Epithelial cell of esophagus (primary cell): ENCODE data around the gene DEF6.

Experiments
- DNase-seq: peaks from one replicate; pipeline ENCODE4 v3.0.0; 2010; ENCODE audit warnings: low read depth
- H3K4me3 ChIP-seq: 2 replicates; pipeline ENCODE4 v1.5.1; 2011; ENCODE audit warnings: mild to moderate bottlenecking, low read length, control low read depth
- TF ChIP-seq, protein P1 (sequence below): IDR thresholded peaks from 2 replicates; pipeline ENCODE4 v1.5.1; 2011; ENCODE audit warnings: low read depth, mild to moderate bottlenecking, low read length, control low read depth, inconsistent platforms; ENCODE audit not compliant: insufficient read depth; ENCODE audit errors: missing control alignments

The DEF6 gene

DNA sequence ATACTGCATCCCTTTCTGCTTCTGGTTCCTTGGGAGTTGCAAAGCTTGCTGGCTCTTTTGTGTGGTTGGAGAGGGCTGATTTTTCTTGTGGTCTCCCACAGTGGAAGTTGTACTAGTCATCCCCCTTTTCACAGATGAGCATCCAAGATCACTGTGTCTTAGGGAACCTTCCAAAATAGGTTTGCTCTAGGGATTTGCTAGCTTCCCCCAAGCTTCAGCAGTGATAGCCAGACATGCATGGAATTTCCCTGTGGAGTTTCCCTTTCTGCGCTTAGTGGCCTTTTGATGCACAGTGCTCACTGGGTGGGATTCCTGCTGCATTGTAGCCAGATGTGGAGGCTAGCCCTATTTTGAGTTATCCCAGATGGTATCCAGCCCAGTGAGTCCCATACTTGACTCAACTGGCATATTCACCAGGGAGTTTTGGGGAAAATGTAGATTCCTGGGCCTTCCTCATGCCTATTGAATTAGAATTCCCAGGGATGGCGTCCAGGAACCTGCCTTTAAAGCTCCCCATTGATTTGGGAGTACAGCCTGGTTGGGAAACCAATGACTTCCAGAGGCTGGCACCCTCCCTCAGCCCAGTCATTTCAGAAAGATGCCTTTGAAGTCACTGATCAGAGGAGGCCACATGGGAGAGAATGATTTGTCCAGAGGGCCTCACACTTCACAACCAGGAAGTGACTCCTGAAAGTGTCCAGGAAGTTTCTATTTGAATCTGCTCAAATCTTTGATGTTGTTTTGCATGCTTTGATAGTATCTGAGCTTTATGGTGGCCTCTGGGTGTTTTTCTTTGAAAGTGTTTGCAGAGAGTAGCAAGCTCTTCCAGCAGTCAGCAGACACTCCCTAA, 70.6 kb downstream of the DEF6 start:
- DNase-seq, result peak; percentile 64
- TF ChIP-seq, protein P1, sequence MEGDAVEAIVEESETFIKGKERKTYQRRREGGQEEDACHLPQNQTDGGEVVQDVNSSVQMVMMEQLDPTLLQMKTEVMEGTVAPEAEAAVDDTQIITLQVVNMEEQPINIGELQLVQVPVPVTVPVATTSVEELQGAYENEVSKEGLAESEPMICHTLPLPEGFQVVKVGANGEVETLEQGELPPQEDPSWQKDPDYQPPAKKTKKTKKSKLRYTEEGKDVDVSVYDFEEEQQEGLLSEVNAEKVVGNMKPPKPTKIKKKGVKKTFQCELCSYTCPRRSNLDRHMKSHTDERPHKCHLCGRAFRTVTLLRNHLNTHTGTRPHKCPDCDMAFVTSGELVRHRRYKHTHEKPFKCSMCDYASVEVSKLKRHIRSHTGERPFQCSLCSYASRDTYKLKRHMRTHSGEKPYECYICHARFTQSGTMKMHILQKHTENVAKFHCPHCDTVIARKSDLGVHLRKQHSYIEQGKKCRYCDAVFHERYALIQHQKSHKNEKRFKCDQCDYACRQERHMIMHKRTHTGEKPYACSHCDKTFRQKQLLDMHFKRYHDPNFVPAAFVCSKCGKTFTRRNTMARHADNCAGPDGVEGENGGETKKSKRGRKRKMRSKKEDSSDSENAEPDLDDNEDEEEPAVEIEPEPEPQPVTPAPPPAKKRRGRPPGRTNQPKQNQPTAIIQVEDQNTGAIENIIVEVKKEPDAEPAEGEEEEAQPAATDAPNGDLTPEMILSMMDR, result no peak
- H3K4me3 ChIP-seq, result no peak overlapping the region

DNA sequence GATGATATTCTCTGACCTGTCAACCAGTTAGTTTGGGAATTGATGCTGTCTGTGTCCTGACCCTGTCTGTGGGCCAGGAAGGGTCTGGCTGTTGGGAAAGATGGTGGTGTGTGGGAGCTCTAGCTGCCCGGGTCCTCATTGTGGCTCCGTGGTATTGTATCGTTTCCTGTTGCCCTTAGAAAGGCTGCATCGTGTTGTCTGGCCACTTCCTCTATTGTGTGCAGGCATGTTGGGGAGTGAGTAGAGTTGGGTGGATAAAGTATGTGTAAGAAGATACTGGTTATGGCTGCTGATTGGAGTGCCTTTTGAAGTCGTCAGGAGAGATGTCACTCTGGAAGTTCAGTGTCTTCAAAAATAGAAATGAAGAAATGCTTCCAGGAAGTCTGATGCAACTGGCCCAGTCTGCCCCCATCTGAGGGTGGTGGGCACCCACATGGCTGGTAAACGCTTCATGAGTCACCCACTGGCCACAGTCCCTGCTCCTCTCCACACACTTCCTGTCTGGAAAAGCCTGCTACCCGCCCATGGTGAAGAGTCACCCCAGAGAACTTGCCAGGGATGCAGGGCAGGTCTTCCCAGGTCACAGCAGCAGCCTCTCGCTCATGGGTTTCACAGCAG, 72.6 kb downstream of the DEF6 start:
- TF ChIP-seq, protein P1, result no peak
- peak; percentile 96 for DNase-seq
- H3K4me3 ChIP-seq, result no peak overlapping the region

DNA sequence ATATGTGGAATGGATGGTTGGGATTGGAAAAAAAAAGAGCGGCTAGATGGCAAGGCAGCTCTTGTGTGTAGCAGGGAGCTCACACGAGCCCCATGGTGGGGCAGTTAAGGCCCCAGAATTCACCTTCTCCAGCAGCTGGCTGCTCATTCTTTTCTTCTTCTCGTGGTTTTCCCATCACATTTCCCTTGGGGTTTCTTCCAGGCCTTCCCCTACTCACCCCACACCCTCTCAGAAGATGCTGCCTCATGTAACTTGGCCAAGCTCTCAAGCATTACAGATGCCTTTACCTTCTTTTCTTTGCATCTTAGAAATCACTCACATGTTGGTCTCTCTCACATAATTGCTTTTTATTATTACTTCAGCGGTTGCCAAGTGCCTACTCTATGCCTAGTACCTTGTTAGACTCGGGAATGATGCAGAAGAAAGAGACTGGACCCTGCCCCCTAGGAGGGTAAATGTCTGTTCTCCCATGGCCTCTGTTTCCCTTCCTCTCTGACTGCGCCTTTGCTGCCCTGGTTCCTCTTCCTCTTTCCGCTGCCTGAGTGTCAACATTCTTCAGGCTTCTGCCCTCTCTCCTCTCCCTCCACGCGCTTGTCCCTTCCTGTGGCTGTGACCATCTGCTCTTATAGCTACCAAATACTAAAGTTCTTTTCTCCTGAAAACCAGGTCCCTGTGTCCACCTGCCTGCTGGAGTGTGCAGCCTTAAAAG, 73.3 kb downstream of the DEF6 start:
- DNase-seq, result no peak
- H3K4me3 ChIP-seq, result no peak overlapping the region
- TF ChIP-seq, protein P1, result no peak
